ENCODE results near the gene PRSS38.

Gene PRSS38

DNA sequence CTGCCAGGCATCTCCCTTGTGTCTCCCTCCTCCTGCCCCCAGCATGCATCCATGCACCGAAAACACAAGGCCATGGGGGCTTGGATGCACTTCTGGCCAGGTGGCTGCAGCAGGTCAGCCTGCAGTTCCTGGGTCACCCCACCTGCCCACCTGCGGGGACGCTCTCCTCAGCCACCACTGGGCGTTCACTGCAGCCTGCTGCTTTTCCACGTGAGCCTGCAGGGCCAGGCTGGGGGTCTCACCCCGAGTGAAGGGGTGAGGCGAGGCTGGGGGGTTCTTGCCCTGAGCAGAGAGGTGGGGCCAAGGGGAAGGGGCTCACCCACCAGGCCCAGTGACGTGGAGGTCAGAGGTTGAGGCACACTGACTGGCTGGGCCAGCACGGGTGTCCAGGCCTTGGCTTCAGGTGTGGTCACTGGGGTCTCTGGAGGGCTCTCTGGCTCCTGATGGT lies 67.6 kb downstream of the PRSS38 start:
- no peaks in the 10 kb centered on the region for H3K36me3 ChIP-seq
- peaks cover 0 to 27% (median 17%) of the 10 kb centered on the region in 4 donors for H3K4me1 ChIP-seq
- DNase-seq, result no peak
- no peaks in the 10 kb centered on the region for H3K9me3 ChIP-seq
- intact Hi-C loops (cut with DNase I; ENCODE audit: low total_unique reads), result no loop called here
- TF ChIP-seq, protein P1, sequence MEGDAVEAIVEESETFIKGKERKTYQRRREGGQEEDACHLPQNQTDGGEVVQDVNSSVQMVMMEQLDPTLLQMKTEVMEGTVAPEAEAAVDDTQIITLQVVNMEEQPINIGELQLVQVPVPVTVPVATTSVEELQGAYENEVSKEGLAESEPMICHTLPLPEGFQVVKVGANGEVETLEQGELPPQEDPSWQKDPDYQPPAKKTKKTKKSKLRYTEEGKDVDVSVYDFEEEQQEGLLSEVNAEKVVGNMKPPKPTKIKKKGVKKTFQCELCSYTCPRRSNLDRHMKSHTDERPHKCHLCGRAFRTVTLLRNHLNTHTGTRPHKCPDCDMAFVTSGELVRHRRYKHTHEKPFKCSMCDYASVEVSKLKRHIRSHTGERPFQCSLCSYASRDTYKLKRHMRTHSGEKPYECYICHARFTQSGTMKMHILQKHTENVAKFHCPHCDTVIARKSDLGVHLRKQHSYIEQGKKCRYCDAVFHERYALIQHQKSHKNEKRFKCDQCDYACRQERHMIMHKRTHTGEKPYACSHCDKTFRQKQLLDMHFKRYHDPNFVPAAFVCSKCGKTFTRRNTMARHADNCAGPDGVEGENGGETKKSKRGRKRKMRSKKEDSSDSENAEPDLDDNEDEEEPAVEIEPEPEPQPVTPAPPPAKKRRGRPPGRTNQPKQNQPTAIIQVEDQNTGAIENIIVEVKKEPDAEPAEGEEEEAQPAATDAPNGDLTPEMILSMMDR (IDR thresholded peaks at IDR 0.05), result no peak
- H3K27me3 ChIP-seq, result peaks cover 0 to 43% of the 10 kb centered on the region in 2 donors
- no peak overlapping the region for H3K4me3 ChIP-seq
- no peak overlapping the region for H3K27ac ChIP-seq

DNA sequence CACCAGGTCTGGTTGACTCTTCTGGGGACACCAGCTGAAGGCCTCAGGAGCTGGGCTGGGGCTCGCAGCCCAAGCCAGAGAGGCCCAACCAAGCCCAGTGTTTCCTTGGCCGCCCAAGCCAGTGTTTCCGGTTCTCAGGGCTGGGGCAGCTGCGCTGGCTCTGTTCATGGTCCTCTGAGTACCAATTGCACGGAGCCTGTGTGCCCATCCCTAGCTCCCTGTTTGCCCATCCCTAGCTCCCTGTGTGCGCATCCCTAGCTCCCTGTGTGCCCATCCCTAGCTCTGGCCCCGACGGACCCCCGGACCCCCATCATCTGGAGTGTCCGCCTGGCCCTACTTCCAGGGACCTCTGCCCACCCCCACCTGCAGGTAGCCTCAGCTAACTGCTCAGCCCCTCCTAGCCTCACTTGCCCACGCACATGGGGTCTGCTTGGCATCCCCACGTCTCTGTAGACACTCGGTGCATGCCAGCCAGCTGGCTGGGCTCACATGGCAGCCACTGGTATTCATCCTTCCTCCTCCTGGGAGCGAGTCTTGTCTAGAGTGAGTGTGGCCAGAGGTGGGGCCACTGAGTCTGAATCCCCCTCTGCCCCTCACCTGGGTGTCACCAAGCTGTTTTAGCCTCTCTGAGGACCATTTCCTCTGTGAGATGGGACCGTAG lies 68.3 kb downstream of the PRSS38 start:
- Histone ChIP-seq H3K9me3 (no peaks in the 10 kb centered on the region), H3K4me1 (peaks cover 0 to 27% (median 17%) of the 10 kb centered on the region in 4 donors), H3K4me3 (no peak overlapping the region), H3K27ac (no peak overlapping the region), H3K27me3 (peaks cover 0 to 43% of the 10 kb centered on the region in 2 donors), H3K36me3 (no peaks in the 10 kb centered on the region)
- DNase-seq, result no peak
- intact Hi-C loops (cut with DNase I; ENCODE audit: low total_unique reads), result no loop called here
- TF ChIP-seq, protein P1 (IDR thresholded peaks at IDR 0.05), result no peak

DNA sequence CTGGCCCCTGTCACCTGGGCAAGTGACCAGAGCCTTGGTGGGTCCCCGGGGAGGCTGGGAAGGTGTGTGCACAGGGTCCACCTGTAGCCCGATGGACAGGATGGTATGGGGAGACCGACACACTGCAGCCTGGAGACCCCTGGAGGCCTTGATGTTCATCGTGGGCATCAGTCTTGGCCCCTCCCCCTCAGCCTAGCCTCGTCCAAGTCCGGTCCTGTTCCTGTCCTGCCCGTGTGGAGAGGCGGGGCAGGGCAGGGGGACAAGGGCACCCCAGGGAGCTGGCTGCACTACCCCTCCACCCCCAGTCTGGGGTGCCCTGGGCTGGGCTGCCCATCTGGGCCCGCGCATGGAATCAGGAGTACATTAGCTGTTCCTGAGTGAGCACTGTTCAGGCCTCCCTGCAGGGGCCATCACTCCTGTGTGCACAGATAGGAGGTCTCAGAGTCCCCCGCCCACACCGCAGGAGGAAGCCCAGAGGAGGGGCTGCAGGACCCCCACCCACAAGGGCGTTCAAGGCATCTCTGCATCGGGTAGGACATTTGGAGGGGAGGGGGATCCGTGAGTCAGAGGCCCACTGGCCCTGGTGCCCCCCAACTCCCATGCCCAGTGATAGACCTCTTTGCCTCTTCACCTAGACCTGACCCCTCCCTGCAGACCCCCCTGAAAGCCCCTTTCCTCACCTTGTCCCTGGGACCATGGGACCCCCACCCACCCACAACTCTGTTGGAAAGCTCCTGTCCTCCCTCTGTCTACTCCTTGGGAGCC lies 69.1 kb downstream of the PRSS38 start:
- Histone ChIP-seq H3K4me3 (no peak overlapping the region), H3K4me1 (peaks cover 0 to 27% (median 17%) of the 10 kb centered on the region in 4 donors), H3K9me3 (no peaks in the 10 kb centered on the region), H3K27ac (no peak overlapping the region), H3K27me3 (peaks cover 0 to 43% of the 10 kb centered on the region in 2 donors), H3K36me3 (no peaks in the 10 kb centered on the region)
- TF ChIP-seq, protein P1 (IDR thresholded peaks at IDR 0.05), result no peak
- DNase-seq, result peak in 1 of 2 donors; percentile 60
- intact Hi-C loops (cut with DNase I; ENCODE audit: low total_unique reads), result no loop called here

DNA sequence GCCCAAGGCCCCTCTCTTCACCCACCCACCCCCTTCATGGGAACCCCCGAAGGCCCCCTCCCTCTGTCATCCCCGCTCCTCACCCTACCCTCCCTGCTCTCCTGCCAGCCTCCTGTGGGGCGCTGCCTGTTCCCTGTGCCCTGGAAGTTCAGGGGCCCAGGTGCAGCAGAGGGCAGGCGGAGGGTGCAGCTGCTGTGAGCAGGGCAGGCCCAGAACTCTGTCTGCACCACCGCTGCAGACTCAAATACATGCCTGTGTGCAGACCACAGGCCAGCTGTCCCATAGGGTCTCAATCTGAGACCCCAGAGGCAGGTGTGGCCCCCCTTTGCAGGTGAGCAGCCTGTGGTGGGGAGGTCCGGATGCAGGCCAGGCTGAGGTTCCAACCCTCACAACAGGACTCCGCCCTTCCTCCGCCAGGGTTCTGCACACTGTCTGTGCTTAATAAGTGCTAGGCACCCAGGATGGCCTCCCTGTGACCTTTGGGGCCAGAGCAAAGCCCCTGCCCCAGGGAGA lies 69.7 kb downstream of the PRSS38 start:
- intact Hi-C loops (cut with DNase I; ENCODE audit: low total_unique reads), result no loop called here
- peaks cover 0 to 27% (median 17%) of the 10 kb centered on the region in 4 donors for H3K4me1 ChIP-seq
- H3K27me3 ChIP-seq, result peaks cover 0 to 43% of the 10 kb centered on the region in 2 donors
- DNase-seq, result peak in 1 of 2 donors; percentile 52
- no peak overlapping the region for H3K4me3 ChIP-seq
- H3K27ac ChIP-seq, result no peak overlapping the region
- H3K36me3 ChIP-seq, result no peaks in the 10 kb centered on the region
- TF ChIP-seq, protein P1 (IDR thresholded peaks at IDR 0.05), result no peak
- no peaks in the 10 kb centered on the region for H3K9me3 ChIP-seq

DNA sequence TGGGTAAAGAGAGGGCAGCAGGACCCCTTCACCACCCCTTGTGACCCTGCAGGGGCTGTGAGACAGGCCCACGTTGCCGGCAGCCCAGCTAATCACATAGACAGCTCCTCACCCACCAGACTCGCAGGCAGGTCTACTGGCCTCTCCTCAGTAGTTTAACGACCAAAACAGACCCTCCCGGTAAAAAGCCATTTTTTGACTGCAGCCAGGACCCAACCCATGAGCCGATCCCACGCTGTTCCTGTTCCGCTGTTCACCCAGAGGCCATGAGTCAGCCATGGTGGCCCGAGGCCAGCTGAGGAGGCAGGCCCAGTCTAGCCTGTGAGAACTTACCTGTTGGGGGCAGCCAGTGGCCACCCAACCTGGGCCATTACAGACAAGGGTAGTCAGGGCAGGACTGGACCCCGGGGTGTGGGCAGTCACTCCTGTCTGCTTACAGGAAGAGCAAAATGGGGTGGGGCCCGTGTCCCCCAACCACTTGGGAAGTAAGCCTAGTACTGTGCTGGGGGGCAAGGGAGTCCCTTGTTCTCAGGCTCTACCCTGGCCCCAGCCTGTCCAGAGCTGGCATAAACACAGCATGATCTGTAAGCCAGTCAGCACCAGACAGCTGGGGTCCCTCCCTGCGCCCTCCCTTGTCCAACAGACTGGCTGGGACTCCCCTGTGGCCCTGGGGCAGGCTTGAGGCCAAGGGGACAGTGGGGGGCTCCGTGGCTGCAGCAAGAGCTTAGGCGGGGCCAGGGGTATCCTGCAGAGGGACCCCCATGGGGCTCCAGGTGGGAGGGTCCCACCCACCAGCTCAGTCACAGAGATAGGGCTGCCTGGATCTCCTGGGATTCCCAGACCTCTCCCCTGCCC lies 70.4 kb downstream of the PRSS38 start:
- DNase-seq, result peak; percentile 63 to 72
- Histone ChIP-seq H3K4me3 (no peak overlapping the region), H3K27ac (no peak overlapping the region), H3K27me3 (peaks cover 0 to 43% of the 10 kb centered on the region in 2 donors), H3K4me1 (peaks cover 0 to 27% (median 17%) of the 10 kb centered on the region in 4 donors), H3K36me3 (no peaks in the 10 kb centered on the region), H3K9me3 (no peaks in the 10 kb centered on the region)
- TF ChIP-seq, protein P1 (IDR thresholded peaks at IDR 0.05), result no peak
- intact Hi-C loops (cut with DNase I; ENCODE audit: low total_unique reads), result no loop called here
